WTC11 (cell line): Measurements from ENCODE around the gene B4GAT1. TPM values are rescaled to one million over a fixed set of nuclear protein-coding genes. Genes with fewer than 3 reads are reported as not detected.

Experiments
- ATAC-seq: fragments of 200-7000 bp; cut with Tn5 transposase; 2 replicates; pipeline ENCODE4 v1.10.0; 2021; ENCODE audit warnings: mild to moderate bottlenecking, moderate library complexity
- CTCF ChIA-PET: fragments of 300-600 bp; sonication (Branson Sonifier 250); formaldehyde crosslinking; loops from one replicate; lab custom pipeline; 2021; ENCODE audit warnings: antibody characterized with exemption; lab: Charles Lee
- POLR2A ChIA-PET: fragments of 350-600 bp; sonication (Branson Sonifier 250); formaldehyde crosslinking; loops from one replicate; lab custom pipeline; 2021; ENCODE audit warnings: antibody characterized with exemption; lab: Charles Lee
- DNase-seq: peaks from one replicate; pipeline ENCODE4 v3.0.0; 2021; ENCODE audit warnings: low spot score
- H3K27ac Mint-ChIP-seq: 2 replicates; pipeline ENCODE4 v1.8.0; 2021; ENCODE audit warnings: mixed read lengths
- H3K27me3 Mint-ChIP-seq: 2 replicates; pipeline ENCODE4 v1.8.0; 2021; ENCODE audit warnings: low read depth, mild to moderate bottlenecking, moderate library complexity, mixed read lengths
- H3K36me3 Mint-ChIP-seq: 2 replicates; pipeline ENCODE4 v1.8.0; 2021; ENCODE audit warnings: mixed read lengths
- H3K4me1 Mint-ChIP-seq: 2 replicates; pipeline ENCODE4 v1.8.0; 2022; ENCODE audit warnings: mixed read lengths
- H3K4me3 Mint-ChIP-seq: 2 replicates; pipeline ENCODE4 v1.8.0; 2021; ENCODE audit warnings: mild to moderate bottlenecking, moderate library complexity, mixed read lengths
- H3K9me3 Mint-ChIP-seq: 2 replicates; pipeline ENCODE4 v1.8.0; 2021; ENCODE audit warnings: mixed read lengths
- GTF2I ChIP-seq: fragments of 250-450 bp; sonication (Bioruptor Pico); conservative IDR thresholded peaks from 2 replicates; pipeline ENCODE4 v1.4.0; 2021; ENCODE audit warnings: mild to moderate bottlenecking
- JAZF1 ChIP-seq: fragments of 250-450 bp; sonication (Bioruptor Pico); IDR thresholded peaks from 2 replicates; pipeline ENCODE4 v1.9.0; 2021; ENCODE audit warnings: moderate library complexity, mild to moderate bottlenecking, inconsistent platforms
- SMAD3 ChIP-seq: sonication (generic); formaldehyde crosslinking; IDR thresholded peaks from 2 replicates; pipeline ENCODE4 v1.8.0; 2022; ENCODE audit warnings: missing genetic modification reagents, mild to moderate bottlenecking, borderline replicate concordance
- SMAD4 ChIP-seq: sonication (generic); formaldehyde crosslinking; IDR thresholded peaks from 2 replicates; pipeline ENCODE4 v1.8.0; 2022; ENCODE audit warnings: mild to moderate bottlenecking, missing genetic modification reagents
- TCF7 ChIP-seq: sonication (generic); formaldehyde crosslinking; IDR thresholded peaks from 2 replicates; pipeline ENCODE4 v1.8.0; 2022; ENCODE audit warnings: mild to moderate bottlenecking, low read depth, missing genetic modification reagents, moderate library complexity
- ZNF423 ChIP-seq: fragments of 250-450 bp; sonication (Bioruptor Pico); IDR thresholded peaks from 2 replicates; pipeline ENCODE4 v2.1.2; 2022; ENCODE audit warnings: mild to moderate bottlenecking, moderate library complexity
- total RNA-seq: library from RNA; stranded (reverse); gene quantifications from 3 replicates; pipeline ENCODE4 v1.2.3, GENCODE V29; 2021
- TF ChIP-seq, protein P1 (sequence below): fragments of 200-600 bp; IDR thresholded peaks from 2 replicates; pipeline ENCODE4 v1.8.0; 2022; ENCODE audit warnings: antibody characterized with exemption
- TF ChIP-seq, protein P2 (sequence below): sonication (generic); formaldehyde crosslinking; conservative IDR thresholded peaks from 2 replicates; pipeline ENCODE4 v1.8.1; 2023; ENCODE audit warnings: mild to moderate bottlenecking, low read depth, missing genetic modification reagents, moderate library complexity
- TF ChIP-seq, protein P3 (sequence below): sonication (generic); formaldehyde crosslinking; IDR thresholded peaks from 2 replicates; pipeline ENCODE4 v1.8.0; 2022; ENCODE audit warnings: missing genetic modification reagents
- TF ChIP-seq, protein P4 (sequence below): sonication (generic); formaldehyde crosslinking; IDR thresholded peaks from 2 replicates; pipeline ENCODE4 v1.8.1; 2022; ENCODE audit warnings: low read depth, missing genetic modification reagents, borderline replicate concordance
- TF ChIP-seq, protein P5 (sequence below): sonication (generic); formaldehyde crosslinking; IDR thresholded peaks from 2 replicates; pipeline ENCODE4 v1.8.0; 2022; ENCODE audit warnings: mild to moderate bottlenecking, missing genetic modification reagents
- TF ChIP-seq, protein P6 (sequence below): sonication (generic); formaldehyde crosslinking; IDR thresholded peaks from 2 replicates; pipeline ENCODE4 v1.8.0; 2022; ENCODE audit warnings: mild to moderate bottlenecking, missing genetic modification reagents
- TF ChIP-seq, protein P7 (sequence below): sonication (generic); formaldehyde crosslinking; IDR thresholded peaks from 2 replicates; pipeline ENCODE4 v1.8.0; 2022; ENCODE audit warnings: mild to moderate bottlenecking, missing genetic modification reagents

The B4GAT1 gene
- total RNA-seq, 1 experiment from 2014 or later, result 34.1 TPM

DNA sequence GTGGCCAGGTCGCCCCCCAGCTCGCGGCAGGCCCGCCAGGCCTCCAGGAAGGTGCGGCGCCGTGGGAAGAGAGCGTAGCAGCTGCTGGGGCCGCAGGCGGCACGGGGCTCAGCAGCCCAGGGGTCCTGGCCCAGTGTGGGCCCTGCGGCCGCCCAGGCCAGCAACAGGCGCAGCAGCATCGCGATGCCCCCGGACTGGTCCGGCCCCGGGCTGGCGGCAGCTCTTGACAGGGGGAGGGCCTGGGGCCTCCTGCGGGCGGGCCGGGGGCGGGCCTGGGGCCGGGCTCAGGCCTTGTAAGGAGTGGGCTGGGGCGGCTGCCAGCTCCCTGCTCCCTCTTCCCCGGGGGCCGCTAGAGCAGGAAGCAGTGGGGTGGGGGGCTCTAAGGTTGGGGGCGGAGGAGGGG lies 30.6 kb downstream of the B4GAT1 start, which contains the start of gene CD248:
CD248 (minus strand) TSS at position 196 of the 403 bp plus-strand sequence; CDS start at position 179, 17 bp downstream.
- TF ChIP-seq ZNF423, result peak; percentile 40; the same call in 1 of the 2 replicates
- no peak for TF ChIP-seq SMAD3 (CRISPR knock-in tag)
- no peak for TF ChIP-seq TCF7 (CRISPR knock-in tag)
- TF ChIP-seq, protein P1, sequence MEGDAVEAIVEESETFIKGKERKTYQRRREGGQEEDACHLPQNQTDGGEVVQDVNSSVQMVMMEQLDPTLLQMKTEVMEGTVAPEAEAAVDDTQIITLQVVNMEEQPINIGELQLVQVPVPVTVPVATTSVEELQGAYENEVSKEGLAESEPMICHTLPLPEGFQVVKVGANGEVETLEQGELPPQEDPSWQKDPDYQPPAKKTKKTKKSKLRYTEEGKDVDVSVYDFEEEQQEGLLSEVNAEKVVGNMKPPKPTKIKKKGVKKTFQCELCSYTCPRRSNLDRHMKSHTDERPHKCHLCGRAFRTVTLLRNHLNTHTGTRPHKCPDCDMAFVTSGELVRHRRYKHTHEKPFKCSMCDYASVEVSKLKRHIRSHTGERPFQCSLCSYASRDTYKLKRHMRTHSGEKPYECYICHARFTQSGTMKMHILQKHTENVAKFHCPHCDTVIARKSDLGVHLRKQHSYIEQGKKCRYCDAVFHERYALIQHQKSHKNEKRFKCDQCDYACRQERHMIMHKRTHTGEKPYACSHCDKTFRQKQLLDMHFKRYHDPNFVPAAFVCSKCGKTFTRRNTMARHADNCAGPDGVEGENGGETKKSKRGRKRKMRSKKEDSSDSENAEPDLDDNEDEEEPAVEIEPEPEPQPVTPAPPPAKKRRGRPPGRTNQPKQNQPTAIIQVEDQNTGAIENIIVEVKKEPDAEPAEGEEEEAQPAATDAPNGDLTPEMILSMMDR, result no peak
- TF ChIP-seq, protein P2, sequence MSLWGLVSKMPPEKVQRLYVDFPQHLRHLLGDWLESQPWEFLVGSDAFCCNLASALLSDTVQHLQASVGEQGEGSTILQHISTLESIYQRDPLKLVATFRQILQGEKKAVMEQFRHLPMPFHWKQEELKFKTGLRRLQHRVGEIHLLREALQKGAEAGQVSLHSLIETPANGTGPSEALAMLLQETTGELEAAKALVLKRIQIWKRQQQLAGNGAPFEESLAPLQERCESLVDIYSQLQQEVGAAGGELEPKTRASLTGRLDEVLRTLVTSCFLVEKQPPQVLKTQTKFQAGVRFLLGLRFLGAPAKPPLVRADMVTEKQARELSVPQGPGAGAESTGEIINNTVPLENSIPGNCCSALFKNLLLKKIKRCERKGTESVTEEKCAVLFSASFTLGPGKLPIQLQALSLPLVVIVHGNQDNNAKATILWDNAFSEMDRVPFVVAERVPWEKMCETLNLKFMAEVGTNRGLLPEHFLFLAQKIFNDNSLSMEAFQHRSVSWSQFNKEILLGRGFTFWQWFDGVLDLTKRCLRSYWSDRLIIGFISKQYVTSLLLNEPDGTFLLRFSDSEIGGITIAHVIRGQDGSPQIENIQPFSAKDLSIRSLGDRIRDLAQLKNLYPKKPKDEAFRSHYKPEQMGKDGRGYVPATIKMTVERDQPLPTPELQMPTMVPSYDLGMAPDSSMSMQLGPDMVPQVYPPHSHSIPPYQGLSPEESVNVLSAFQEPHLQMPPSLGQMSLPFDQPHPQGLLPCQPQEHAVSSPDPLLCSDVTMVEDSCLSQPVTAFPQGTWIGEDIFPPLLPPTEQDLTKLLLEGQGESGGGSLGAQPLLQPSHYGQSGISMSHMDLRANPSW (CRISPR knock-in tag), result no peak
- TF ChIP-seq, all 79 proteins: peak for 1
- POLR2A ChIA-PET, result interaction anchor here (0.5 to 1.2 kb wide), 10 partner anchors 10 to 1939 kb away, joined by 3 to 13 read pairs (median 4); partner anchors contain the start of genes SLC29A2 and YIF1A
- peak; percentile 5 for ATAC-seq
- H3K36me3 Mint-ChIP-seq, result peaks cover 20% of the 10 kb centered on the region
- DNase-seq, result peak; percentile 59
- peaks cover 20% of the 10 kb centered on the region for H3K9me3 Mint-ChIP-seq
- peaks cover 26% of the 10 kb centered on the region for H3K4me1 Mint-ChIP-seq
- H3K27me3 Mint-ChIP-seq, result peaks cover 22% of the 10 kb centered on the region
- peak within 1 kb of the TSS; percentile 96 for H3K27ac Mint-ChIP-seq
- CTCF ChIA-PET, result interaction anchor here (0.5 to 3.4 kb wide), 19 partner anchors 10 to 362 kb away, joined by 3 to 31 read pairs (median 5); partner anchors contain the start of genes B4GAT1, MRPL11, RAB1B and RIN1
- H3K4me3 Mint-ChIP-seq, result peak within 1 kb of the TSS; percentile 57

DNA sequence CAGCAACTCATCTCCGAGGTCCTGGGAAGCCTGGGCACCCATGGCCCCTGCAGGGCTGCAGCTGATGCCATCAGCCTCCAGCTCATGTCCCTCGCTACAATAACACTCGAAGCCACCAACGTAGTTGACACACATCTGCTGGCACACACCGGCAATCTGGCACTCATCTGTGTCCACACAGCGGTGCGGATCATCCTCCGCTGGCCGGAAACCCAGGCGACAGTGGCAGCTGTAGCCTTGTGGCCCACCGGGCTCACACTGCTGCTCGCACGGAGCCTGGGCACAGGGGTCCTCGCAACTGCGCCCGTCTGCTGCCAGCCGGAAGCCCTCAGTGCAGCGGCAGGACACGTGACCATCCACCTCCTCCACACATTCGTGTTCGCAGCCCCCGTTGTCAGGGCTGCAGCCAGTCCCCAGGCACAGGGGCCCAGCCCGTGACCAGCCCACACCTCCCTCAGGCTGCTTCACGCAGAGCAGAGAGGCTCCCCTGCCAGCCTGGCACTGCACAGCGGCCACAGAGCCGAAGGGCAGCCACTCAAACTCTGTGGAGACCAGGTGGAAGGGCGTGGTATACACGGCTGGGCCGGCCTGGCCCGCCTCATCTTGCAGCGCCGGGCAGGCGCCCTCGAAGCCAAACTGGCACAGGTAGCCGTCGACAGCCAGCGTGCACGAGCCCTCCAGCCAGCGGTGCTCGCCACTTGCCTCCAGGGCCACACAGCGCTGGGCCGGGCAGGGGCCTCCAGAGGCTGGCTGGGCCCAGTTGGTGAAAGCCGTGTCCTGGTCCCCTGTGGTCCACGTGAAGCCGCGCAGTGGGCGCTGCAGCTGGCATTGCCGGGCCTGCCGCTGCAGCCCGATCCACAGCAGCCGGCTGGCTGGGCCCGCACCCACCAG lies 31.3 kb downstream of the B4GAT1 start:
- no peak overlapping the region for H3K4me3 Mint-ChIP-seq

More for the DNA sequence above, 31.3 kb downstream of the B4GAT1 start:
- CTCF ChIA-PET, result interaction anchor here (0.5 to 3.4 kb wide), 18 partner anchors 11 to 362 kb away, joined by 3 to 31 read pairs (median 4); partner anchors contain the start of genes B4GAT1, MRPL11, RIN1 and TMEM151A
- TF ChIP-seq, protein P3, sequence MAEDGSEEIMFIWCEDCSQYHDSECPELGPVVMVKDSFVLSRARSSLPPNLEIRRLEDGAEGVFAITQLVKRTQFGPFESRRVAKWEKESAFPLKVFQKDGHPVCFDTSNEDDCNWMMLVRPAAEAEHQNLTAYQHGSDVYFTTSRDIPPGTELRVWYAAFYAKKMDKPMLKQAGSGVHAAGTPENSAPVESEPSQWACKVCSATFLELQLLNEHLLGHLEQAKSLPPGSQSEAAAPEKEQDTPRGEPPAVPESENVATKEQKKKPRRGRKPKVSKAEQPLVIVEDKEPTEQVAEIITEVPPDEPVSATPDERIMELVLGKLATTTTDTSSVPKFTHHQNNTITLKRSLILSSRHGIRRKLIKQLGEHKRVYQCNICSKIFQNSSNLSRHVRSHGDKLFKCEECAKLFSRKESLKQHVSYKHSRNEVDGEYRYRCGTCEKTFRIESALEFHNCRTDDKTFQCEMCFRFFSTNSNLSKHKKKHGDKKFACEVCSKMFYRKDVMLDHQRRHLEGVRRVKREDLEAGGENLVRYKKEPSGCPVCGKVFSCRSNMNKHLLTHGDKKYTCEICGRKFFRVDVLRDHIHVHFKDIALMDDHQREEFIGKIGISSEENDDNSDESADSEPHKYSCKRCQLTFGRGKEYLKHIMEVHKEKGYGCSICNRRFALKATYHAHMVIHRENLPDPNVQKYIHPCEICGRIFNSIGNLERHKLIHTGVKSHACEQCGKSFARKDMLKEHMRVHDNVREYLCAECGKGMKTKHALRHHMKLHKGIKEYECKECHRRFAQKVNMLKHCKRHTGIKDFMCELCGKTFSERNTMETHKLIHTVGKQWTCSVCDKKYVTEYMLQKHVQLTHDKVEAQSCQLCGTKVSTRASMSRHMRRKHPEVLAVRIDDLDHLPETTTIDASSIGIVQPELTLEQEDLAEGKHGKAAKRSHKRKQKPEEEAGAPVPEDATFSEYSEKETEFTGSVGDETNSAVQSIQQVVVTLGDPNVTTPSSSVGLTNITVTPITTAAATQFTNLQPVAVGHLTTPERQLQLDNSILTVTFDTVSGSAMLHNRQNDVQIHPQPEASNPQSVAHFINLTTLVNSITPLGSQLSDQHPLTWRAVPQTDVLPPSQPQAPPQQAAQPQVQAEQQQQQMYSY (CRISPR knock-in tag), result no peak
- TF ChIP-seq, protein P4, sequence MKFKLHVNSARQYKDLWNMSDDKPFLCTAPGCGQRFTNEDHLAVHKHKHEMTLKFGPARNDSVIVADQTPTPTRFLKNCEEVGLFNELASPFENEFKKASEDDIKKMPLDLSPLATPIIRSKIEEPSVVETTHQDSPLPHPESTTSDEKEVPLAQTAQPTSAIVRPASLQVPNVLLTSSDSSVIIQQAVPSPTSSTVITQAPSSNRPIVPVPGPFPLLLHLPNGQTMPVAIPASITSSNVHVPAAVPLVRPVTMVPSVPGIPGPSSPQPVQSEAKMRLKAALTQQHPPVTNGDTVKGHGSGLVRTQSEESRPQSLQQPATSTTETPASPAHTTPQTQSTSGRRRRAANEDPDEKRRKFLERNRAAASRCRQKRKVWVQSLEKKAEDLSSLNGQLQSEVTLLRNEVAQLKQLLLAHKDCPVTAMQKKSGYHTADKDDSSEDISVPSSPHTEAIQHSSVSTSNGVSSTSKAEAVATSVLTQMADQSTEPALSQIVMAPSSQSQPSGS (CRISPR knock-in tag), result no peak
- TF ChIP-seq, protein P5, sequence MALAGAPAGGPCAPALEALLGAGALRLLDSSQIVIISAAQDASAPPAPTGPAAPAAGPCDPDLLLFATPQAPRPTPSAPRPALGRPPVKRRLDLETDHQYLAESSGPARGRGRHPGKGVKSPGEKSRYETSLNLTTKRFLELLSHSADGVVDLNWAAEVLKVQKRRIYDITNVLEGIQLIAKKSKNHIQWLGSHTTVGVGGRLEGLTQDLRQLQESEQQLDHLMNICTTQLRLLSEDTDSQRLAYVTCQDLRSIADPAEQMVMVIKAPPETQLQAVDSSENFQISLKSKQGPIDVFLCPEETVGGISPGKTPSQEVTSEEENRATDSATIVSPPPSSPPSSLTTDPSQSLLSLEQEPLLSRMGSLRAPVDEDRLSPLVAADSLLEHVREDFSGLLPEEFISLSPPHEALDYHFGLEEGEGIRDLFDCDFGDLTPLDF (CRISPR knock-in tag), result no peak
- TF ChIP-seq, protein P6, sequence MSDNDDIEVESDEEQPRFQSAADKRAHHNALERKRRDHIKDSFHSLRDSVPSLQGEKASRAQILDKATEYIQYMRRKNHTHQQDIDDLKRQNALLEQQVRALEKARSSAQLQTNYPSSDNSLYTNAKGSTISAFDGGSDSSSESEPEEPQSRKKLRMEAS, result no peak
- no peak for TF ChIP-seq SMAD4 (CRISPR knock-in tag)
- no peak for TF ChIP-seq GTF2I (CRISPR knock-in tag)
- no peak for TF ChIP-seq JAZF1 (CRISPR knock-in tag)
- TF ChIP-seq, protein P7, sequence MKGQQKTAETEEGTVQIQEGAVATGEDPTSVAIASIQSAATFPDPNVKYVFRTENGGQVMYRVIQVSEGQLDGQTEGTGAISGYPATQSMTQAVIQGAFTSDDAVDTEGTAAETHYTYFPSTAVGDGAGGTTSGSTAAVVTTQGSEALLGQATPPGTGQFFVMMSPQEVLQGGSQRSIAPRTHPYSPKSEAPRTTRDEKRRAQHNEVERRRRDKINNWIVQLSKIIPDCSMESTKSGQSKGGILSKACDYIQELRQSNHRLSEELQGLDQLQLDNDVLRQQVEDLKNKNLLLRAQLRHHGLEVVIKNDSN (CRISPR knock-in tag), result 0 out of 2 replicates have a peak, but pooled peaks have one; percentile 27
- TF ChIP-seq, all 79 proteins: peak for 1
- Mint-ChIP-seq H3K4me1 (peaks cover 26% of the 10 kb centered on the region), H3K36me3 (peaks cover 20% of the 10 kb centered on the region), H3K9me3 (peaks cover 20% of the 10 kb centered on the region), H3K27ac (no peak overlapping the region; the same call in 1 of the 2 replicates), H3K27me3 (peaks cover 22% of the 10 kb centered on the region)
- POLR2A ChIA-PET, result interaction anchor here (0.5 to 1.2 kb wide), 8 partner anchors 16 to 1939 kb away, joined by 3 to 13 read pairs (median 4); partner anchors contain the start of gene SLC29A2
- no peak for DNase-seq
- ATAC-seq, result no peak
